Right lobe of liver (tissue), 6 donors: ENCODE data around the gene SLC25A36. TPM values are rescaled to one million over a fixed set of nuclear protein-coding genes. Genes with fewer than 3 reads are reported as not detected.
A peak's percentile ranks its signal among the peaks of the same experiment; 100 is the strongest.

Source experiments
- ATAC-seq, 4 donors: fragments of 200-7000 bp; cut with Tn5 transposase; one replicate each; pipeline ENCODE4 v1.9.1; 2020; ENCODE audit warnings: mild to moderate bottlenecking in 4 of 4, moderate library complexity in 4 of 4
- DNase-seq, 3 donors: peaks; one replicate each; pipeline ENCODE4 v3.0.0-alpha.2; 2020
- H3K27ac ChIP-seq, 3 donors: fragments of 200-600 bp; one replicate each; pipeline ENCODE4 v1.8.0; 2022
- H3K27me3 ChIP-seq, 2 donors: fragments of 200-600 bp; one replicate each; pipeline ENCODE4 v1.8.0; 2022
- H3K36me3 ChIP-seq, 4 donors: fragments of 200-600 bp; sonication (generic) in 1 of 4; one replicate each; pipeline versions ENCODE4 v1.5.1 to v1.8.0; 2017 to 2022; ENCODE audit warnings: control low read depth in 1 of 4
- H3K4me1 ChIP-seq, 4 donors: fragments of 200-600 bp; sonication (generic) in 1 of 4; one replicate each; pipeline versions ENCODE4 v1.5.1 to v1.8.0; 2017 to 2022; ENCODE audit warnings: control low read depth in 1 of 4
- H3K4me3 ChIP-seq, 3 donors: fragments of 200-600 bp; one replicate each; pipeline ENCODE4 v1.8.0; 2022
- H3K9me3 ChIP-seq, 4 donors: fragments of 200-600 bp; sonication (generic) in 1 of 4; one replicate each; pipeline versions ENCODE4 v1.5.1 to v1.8.0; 2017 to 2022; ENCODE audit warnings: control low read depth in 1 of 4
- CTCF ChIP-seq, 4 donors: fragments of 200-600 bp in 3 of 4; fragments of 450-650 bp in 1 of 4; IDR thresholded peaks; one replicate each; pipeline versions ENCODE4 v1.5.1 to v1.8.0; 2016 to 2022; ENCODE audit warnings: antibody characterized with exemption in 4 of 4, mild to moderate bottlenecking in 2 of 4
- POLR2A ChIP-seq: fragments of 450-650 bp; IDR thresholded peaks from one replicate; pipeline ENCODE4 v1.6.1; 2017; ENCODE audit warnings: antibody characterized with exemption, mild to moderate bottlenecking
- WGBS: methylation state at CpG from one replicate; pipeline ENCODE4 v1.1.6; 2018; ENCODE audit warnings: low coverage, low lambda C conversion rate; ENCODE audit not compliant: insufficient coverage; ENCODE audit errors: missing lambda C conversion rate; 5-methylcytosine and 5-hydroxymethylcytosine counted together
- intact Hi-C, 2 donors: fragments of 100-400 bp; cut with DNase I; formaldehyde crosslinking; loops; one replicate each; pipeline versions ENCODE4 v1.11.2 to v1.14.1; 2022
- total RNA-seq, 6 experiments: library from RNA; depleted of rRNA in 2 of 6; stranded (reverse); fragments of >200 nt in 2 of 6; fragmentation: NEBNext Ultra II Directional in 3 of 6; extraction: Animal tissue kit (Norgen Biotek cat#: 25700) in 3 of 6; gene quantifications; one replicate each; pipeline versions ENCODE4 v1.1.0 to v1.2.4, GENCODE V29; 2016 to 2023
- donor health status: DM: no; HTN: yes; CAD: no.
- donor health status: DM: no; HTN: no; CAD: no.
- donor health status: DM: no; HTN: no; CAD: no.
- donor health status: DM: no; HTN: yes; CAD: no.
- donor health status: DM: no; HTN: yes; CAD: no.

Gene SLC25A36
- total RNA-seq, 6 experiments from 2014 or later, result 2.8 to 6.0 (median 5.1) TPM

GRCh38 chr3:140924097-140924873, 17.4 kb upstream of the SLC25A36 start:
- TF ChIP-seq CTCF (IDR thresholded peaks at IDR 0.05) (no peak), POLR2A (no peak)
- ATAC-seq (peak in 2 of 4 donors; percentile 39 to 44), DNase-seq (no peak)
- Histone ChIP-seq H3K9me3 (no peaks in the 10 kb centered on the region), H3K27me3 (peaks cover 0 to 25% of the 10 kb centered on the region in 2 donors), H3K4me3 (no peak overlapping the region), H3K4me1 (no peaks in the 10 kb centered on the region), H3K36me3 (no peaks in the 10 kb centered on the region), H3K27ac (no peak overlapping the region)
- intact Hi-C loops, result no loop called here
- WGBS, result 56% methylated on average over 6 of the region's 6 CpGs

GRCh38 chr3:140927279-140928069, 14.2 kb upstream of the SLC25A36 start:
- Histone ChIP-seq H3K27me3 (peaks cover 0 to 31% of the 10 kb centered on the region in 2 donors), H3K9me3 (no peaks in the 10 kb centered on the region), H3K4me1 (no peaks in the 10 kb centered on the region), H3K4me3 (no peak overlapping the region), H3K27ac (no peak overlapping the region), H3K36me3 (no peaks in the 10 kb centered on the region)
- TF ChIP-seq CTCF (IDR thresholded peaks at IDR 0.05) (no peak), POLR2A (no peak)
- intact Hi-C loops, result no loop called here
- ATAC-seq (no peak), DNase-seq (no peak)
- 31% methylated on average over 3 of the region's 3 CpGs for WGBS

GRCh38 chr3:140929446-140929845, 12.2 kb upstream of the SLC25A36 start:
- intact Hi-C loops, result no loop called here
- H3K4me1 ChIP-seq, result no peaks in the 10 kb centered on the region

GRCh38 chr3:140931016-140931454, 10.6 kb upstream of the SLC25A36 start:
- intact Hi-C loops, result no loop called here
- no peak for TF ChIP-seq CTCF (IDR thresholded peaks at IDR 0.05)
- no peak for TF ChIP-seq POLR2A
- DNase-seq (no peak), ATAC-seq (no peak)
- Histone ChIP-seq H3K36me3 (no peaks in the 10 kb centered on the region), H3K9me3 (no peaks in the 10 kb centered on the region), H3K4me3 (no peak overlapping the region), H3K4me1 (no peaks in the 10 kb centered on the region), H3K27ac (no peak overlapping the region), H3K27me3 (peaks cover 0 to 30% of the 10 kb centered on the region in 2 donors)
- 6% methylated on average over 12 of the region's 12 CpGs for WGBS

More at GRCh38 chr3:140929446-140929845, 12.2 kb upstream of the SLC25A36 start:
- Histone ChIP-seq H3K4me3 (no peak overlapping the region), H3K27ac (no peak overlapping the region), H3K9me3 (no peaks in the 10 kb centered on the region), H3K36me3 (no peaks in the 10 kb centered on the region), H3K27me3 (peaks cover 0 to 35% of the 10 kb centered on the region in 2 donors)
- 79% methylated on average over 1 of the region's 1 CpG for WGBS
- no peak for TF ChIP-seq CTCF (IDR thresholded peaks at IDR 0.05)
- no peak for TF ChIP-seq POLR2A
- DNase-seq, result no peak
- ATAC-seq, result no peak
